Upper lobe of left lung (tissue), 6 donors: ENCODE results near the gene MACROD2. TPM values are rescaled to one million over a fixed set of nuclear protein-coding genes. Genes with fewer than 3 reads are reported as not detected.
"Not testable (repeated sequence)": the region's sequence is repeated elsewhere in the genome, so short reads cannot be mapped to it uniquely, and the experiment has no call there.

Experiments used
- ATAC-seq, 2 donors: fragments of 200-7000 bp; cut with Tn5 transposase; one replicate each; pipeline ENCODE4 v1.9.1; 2022; ENCODE audit warnings: mild to moderate bottlenecking in 2 of 2, moderate library complexity in 2 of 2; ENCODE audit not compliant: low FRiP score in 2 of 2
- DNase-seq, 2 donors: peaks; one replicate each; pipeline ENCODE4 v3.0.0-alpha.2; 2019 to 2020
- H3K27ac ChIP-seq, 4 donors: fragments of 200-600 bp; sonication (generic); one replicate each; pipeline ENCODE4 v1.5.1; 2016 to 2019
- H3K27me3 ChIP-seq, 4 donors: fragments of 200-600 bp; sonication (generic); one replicate each; pipeline ENCODE4 v1.5.1; 2017 to 2019
- H3K36me3 ChIP-seq, 4 donors: fragments of 200-600 bp; sonication (generic); one replicate each; pipeline ENCODE4 v1.5.1; 2016 to 2019
- H3K4me1 ChIP-seq, 4 donors: fragments of 200-600 bp; sonication (generic); one replicate each; pipeline ENCODE4 v1.5.1; 2018 to 2019
- H3K4me3 ChIP-seq, 4 donors: fragments of 200-600 bp; sonication (generic); one replicate each; pipeline ENCODE4 v1.5.1; 2017 to 2019; ENCODE audit warnings: mild to moderate bottlenecking in 2 of 4, moderate library complexity in 1 of 4
- H3K9me3 ChIP-seq, 4 donors: fragments of 200-600 bp; sonication (generic); one replicate each; pipeline ENCODE4 v1.5.1; 2018 to 2019
- EP300 ChIP-seq, 4 donors: sonication (generic); formaldehyde crosslinking; IDR thresholded peaks; one replicate each; pipeline ENCODE4 v1.5.1; 2017; ENCODE audit warnings: antibody characterized with exemption in 4 of 4, control low read depth in 2 of 4
- POLR2A ChIP-seq, 4 donors: fragments of 450-650 bp; IDR thresholded peaks; one replicate each; pipeline ENCODE4 v1.5.1; 2016 to 2017; ENCODE audit warnings: antibody characterized with exemption in 4 of 4, mild to moderate bottlenecking in 2 of 4
- POLR2AphosphoS5 ChIP-seq, 2 donors: sonication (generic); formaldehyde crosslinking; IDR thresholded peaks; one replicate each; pipeline ENCODE4 v1.5.1; 2017; ENCODE audit warnings: antibody characterized with exemption in 2 of 2
- WGBS, 2 donors: methylation state at CpG; one replicate each; pipeline ENCODE4 v1.1.5; 2017 to 2018; 5-methylcytosine and 5-hydroxymethylcytosine counted together
- total RNA-seq, 6 donors: library from RNA; depleted of rRNA in 4 of 6; stranded (reverse); fragments of >200 nt in 4 of 6; gene quantifications; one replicate each; pipeline versions ENCODE4 v1.1.0 to v1.2.1, GENCODE V29; 2016 to 2021
- TF ChIP-seq, protein P1 (sequence below), 6 experiments: fragments of 450-650 bp in 4 of 6; fragments of 200-600 bp in 2 of 6; sonication (generic) in 2 of 6; IDR thresholded peaks; one replicate each; pipeline ENCODE4 v1.5.1; 2016 to 2019; ENCODE audit warnings: antibody characterized with exemption in 6 of 6
- donor health status: DM: no; HTN: no; CAD: no; lungs with moderate emphysema.
- donor health status: DM: no; HTN: yes; CAD: no; lungs with severe emphysema.

The MACROD2 gene
- total RNA-seq, 6 donors from 2014 or later = 20.7 to 84.3 (median 36.3) TPM

GRCh38 chr20:15535863-15536262 lies 1540.5 kb downstream of the MACROD2 start:
- ATAC-seq = no peak
- TF ChIP-seq POLR2AphosphoS5 (IDR thresholded peaks at IDR 0.05) (no peak), EP300 (IDR thresholded peaks at IDR 0.05) (no peak), POLR2A (IDR thresholded peaks at IDR 0.05) (no peak)
- TF ChIP-seq, protein P1, sequence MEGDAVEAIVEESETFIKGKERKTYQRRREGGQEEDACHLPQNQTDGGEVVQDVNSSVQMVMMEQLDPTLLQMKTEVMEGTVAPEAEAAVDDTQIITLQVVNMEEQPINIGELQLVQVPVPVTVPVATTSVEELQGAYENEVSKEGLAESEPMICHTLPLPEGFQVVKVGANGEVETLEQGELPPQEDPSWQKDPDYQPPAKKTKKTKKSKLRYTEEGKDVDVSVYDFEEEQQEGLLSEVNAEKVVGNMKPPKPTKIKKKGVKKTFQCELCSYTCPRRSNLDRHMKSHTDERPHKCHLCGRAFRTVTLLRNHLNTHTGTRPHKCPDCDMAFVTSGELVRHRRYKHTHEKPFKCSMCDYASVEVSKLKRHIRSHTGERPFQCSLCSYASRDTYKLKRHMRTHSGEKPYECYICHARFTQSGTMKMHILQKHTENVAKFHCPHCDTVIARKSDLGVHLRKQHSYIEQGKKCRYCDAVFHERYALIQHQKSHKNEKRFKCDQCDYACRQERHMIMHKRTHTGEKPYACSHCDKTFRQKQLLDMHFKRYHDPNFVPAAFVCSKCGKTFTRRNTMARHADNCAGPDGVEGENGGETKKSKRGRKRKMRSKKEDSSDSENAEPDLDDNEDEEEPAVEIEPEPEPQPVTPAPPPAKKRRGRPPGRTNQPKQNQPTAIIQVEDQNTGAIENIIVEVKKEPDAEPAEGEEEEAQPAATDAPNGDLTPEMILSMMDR (IDR thresholded peaks at IDR 0.05) = no peak
- Histone ChIP-seq H3K27ac (no peak overlapping the region), H3K36me3 (no peaks in the 10 kb centered on the region), H3K27me3 (no peaks in the 10 kb centered on the region), H3K4me3 (no peak overlapping the region), H3K4me1 (no peaks in the 10 kb centered on the region), H3K9me3 (no peaks in the 10 kb centered on the region)
- 87 to 92% methylated on average over 3 of the region's 3 CpGs for WGBS, 2 donors
- DNase-seq = no peak

DNA sequence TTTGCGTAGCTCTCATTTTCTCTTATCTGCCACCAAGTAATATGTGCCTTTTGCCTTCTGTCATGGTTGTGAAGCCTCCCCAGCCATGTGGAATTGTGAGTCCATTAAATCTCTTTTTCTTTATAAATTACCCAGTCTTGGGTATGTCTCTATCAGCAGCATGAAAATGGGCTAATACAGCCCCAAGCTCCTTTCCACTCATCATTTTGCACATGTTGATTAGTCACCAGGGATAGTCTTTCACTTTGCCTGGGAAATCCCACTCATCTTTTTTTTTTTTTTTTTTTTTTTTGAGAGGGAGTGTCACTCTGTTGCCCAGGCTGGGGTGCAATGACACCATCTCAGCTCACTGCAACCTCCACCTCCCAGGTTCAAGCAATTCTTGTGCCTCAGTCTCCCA lies 1541.9 kb downstream of the MACROD2 start:
- ATAC-seq, H3K27me3 ChIP-seq, DNase-seq, H3K36me3 ChIP-seq, H3K4me1 ChIP-seq, H3K4me3 ChIP-seq, H3K9me3 ChIP-seq, H3K27ac ChIP-seq: not testable (repeated sequence)
- 90 to 92% methylated on average over 1 of the region's 1 CpG for WGBS, 2 donors

DNA sequence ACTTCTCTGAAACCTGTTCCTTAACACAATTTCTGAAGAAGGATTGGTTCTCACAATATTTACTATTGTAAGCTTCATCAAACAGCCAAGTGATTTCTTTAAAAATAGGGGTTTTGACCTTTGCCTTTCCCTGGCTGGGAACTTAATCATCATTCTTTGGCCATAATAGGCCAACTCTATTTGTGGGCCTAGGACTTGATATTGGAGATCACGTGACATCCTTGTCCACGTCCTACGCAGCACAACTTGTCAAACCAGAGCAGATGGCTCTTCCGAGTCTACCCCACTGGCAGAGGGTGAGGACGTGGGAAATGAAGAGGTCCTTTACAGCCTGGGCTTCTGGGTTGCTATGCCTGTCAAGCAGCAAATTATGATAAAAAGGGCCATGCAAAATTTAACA lies 1547.3 kb downstream of the MACROD2 start:
- Histone ChIP-seq H3K9me3 (peaks cover 0 to 5% (median 0%) of the 10 kb centered on the region in 4 donors), H3K36me3 (no peaks in the 10 kb centered on the region), H3K27ac (no peak overlapping the region), H3K4me1 (no peaks in the 10 kb centered on the region), H3K27me3 (no peaks in the 10 kb centered on the region), H3K4me3 (no peak overlapping the region)
- TF ChIP-seq, protein P1 (IDR thresholded peaks at IDR 0.05) = no peak
- TF ChIP-seq POLR2AphosphoS5 (IDR thresholded peaks at IDR 0.05) (no peak), POLR2A (IDR thresholded peaks at IDR 0.05) (no peak), EP300 (IDR thresholded peaks at IDR 0.05) (no peak)
- 80 to 84% methylated on average over 5 of the region's 5 CpGs for WGBS, 2 donors
- ATAC-seq = no peak
- DNase-seq = no peak

DNA sequence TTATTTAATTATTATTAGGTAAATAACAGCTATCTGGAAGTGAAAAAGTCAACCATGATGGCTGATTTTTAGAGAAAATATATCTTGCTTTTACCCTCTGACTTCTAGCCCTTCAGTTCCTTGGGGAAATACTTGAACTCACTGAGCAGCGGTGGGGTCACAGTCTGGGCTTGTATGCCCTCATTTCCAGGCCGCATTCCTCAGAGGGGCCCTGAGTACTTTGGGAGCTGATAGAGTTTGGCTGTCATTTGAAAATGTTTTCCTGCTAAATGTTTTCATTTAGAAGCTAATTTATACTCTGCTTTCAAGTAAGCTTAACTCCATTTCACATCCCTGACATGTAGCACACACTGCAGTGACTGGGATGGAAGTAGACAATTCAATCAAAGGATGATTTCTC lies 1549.4 kb downstream of the MACROD2 start:
- TF ChIP-seq POLR2A (IDR thresholded peaks at IDR 0.05) = no peak
- no peak for TF ChIP-seq POLR2AphosphoS5 (IDR thresholded peaks at IDR 0.05)
- TF ChIP-seq, protein P1 (IDR thresholded peaks at IDR 0.05) = no peak
- H3K4me1 ChIP-seq = no peaks in the 10 kb centered on the region
- H3K4me3 ChIP-seq = no peak overlapping the region
- no peaks in the 10 kb centered on the region for H3K27me3 ChIP-seq
- H3K36me3 ChIP-seq = no peaks in the 10 kb centered on the region
- ATAC-seq = no peak
- DNase-seq = no peak
- H3K27ac ChIP-seq = no peak overlapping the region
- WGBS, 2 donors = 44 to 62% methylated on average over 2 of the region's 2 CpGs
- peaks cover 0 to 10% (median 0%) of the 10 kb centered on the region in 4 donors for H3K9me3 ChIP-seq

- TF ChIP-seq POLR2A (IDR thresholded peaks at IDR 0.05) (no peak), POLR2AphosphoS5 (IDR thresholded peaks at IDR 0.05) (no peak)
- TF ChIP-seq, protein P1 (IDR thresholded peaks at IDR 0.05) = no peak
- no peaks in the 10 kb centered on the region for H3K27me3 ChIP-seq
- H3K36me3 ChIP-seq = no peaks in the 10 kb centered on the region
- H3K9me3 ChIP-seq = peaks cover 0 to 10% (median 2%) of the 10 kb centered on the region in 4 donors
- DNase-seq = no peak
- H3K4me3 ChIP-seq = no peak overlapping the region
- no peak overlapping the region for H3K27ac ChIP-seq
- H3K4me1 ChIP-seq = no peaks in the 10 kb centered on the region
- ATAC-seq = no peak
- WGBS, 2 donors = 79 to 85% methylated on average over 2 of the region's 2 CpGs
These were observed 1551.3 kb downstream of the MACROD2 start for GRCh38 chr20:15546525-15547023.
